ENCODE results near the gene ZNF850. TPM values are rescaled to one million over a fixed set of nuclear protein-coding genes. Genes with fewer than 3 reads are reported as not detected.
A peak's percentile ranks its signal among the peaks of the same experiment; 100 is the strongest.

The ZNF850 gene
- total and polyA plus RNA-seq, 2 of the 8 experiments (the other 6 are each of a cell fraction or from before 2014, with no cell fraction given), result 6.7 to 21.2 TPM

DNA sequence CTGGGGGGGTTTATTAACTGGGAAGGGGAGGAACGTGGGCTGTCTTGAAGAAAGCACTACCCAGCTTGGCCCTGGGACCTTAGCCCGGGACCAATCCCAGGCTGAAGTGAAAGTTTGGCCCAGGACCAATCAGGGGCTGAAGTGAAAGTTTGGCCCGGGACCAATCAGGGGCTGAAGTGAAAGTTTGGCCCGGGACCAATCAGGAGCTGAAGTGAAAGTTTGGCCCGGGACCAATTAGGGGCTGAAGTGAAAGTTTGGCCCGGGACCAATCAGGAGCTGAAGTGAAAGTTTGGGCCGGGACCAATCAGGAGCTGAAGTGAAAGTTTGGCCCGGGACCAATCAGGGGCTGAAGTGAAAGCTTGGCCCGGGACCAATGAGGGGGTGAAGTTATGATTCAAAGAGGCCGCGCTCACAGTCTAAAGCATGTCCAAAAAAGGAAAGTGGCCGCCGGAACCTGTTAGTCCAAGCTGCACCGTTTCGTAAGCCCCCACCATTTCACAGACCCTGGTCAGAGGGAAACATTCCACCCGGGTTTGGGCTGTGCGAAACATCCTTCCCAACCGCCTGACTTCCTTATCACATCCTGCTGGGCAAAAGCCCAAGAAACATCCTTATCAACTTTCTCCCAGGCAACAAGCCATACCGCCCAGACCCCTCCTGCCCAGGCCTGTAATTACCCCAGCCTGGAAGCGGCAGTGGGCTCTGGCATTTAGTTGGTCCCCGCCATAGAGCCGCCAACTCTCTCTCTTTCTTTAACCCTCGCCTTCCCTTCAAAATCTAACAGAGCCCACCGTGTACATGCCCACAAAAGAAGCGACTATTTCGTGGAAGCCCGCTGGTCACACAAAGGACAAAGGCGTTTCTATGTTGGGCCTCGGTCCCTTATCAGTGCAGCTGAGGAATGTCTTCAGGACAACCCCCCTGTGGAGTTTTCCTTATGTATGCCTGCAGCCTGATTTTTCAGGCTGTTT, 1.1 kb downstream of the ZNF850 start:
- Histone ChIP-seq H3K4me2 (ENCODE audit: insufficient read depth in 1 of 2, low read depth in 2 of 2, low read length in 2 of 2) (peak overlapping the region; percentile 62 to 100), H3K36me3 (ENCODE audit: control insufficient read depth in 2 of 4, insufficient read depth in 4 of 4, low read length in 3 of 4) (peaks cover 0 to 24% (median 5%) of the 10 kb centered on the region in 4 experiments; a peak in 3 of 8 replicates), H3K9me3 (ENCODE audit: insufficient read depth in 2 of 2, low read depth in 1 of 2, low read length in 1 of 2) (peaks cover 11 to 16% of the 10 kb centered on the region in 2 experiments), H3K4me1 (replicated peaks in 1 of 4; ENCODE audit: control insufficient read depth in 3 of 4, insufficient read depth in 4 of 4, low read length in 3 of 4) (no peaks in the 10 kb centered on the region; a peak in 1 of 7 replicates), H3K27ac (ENCODE audit: low read depth, low read length) (peak overlapping the region; percentile 96), H3K79me1 (ENCODE audit: low read depth, low read length) (peaks cover 6% of the 10 kb centered on the region; the same call in 1 of the 2 replicates), H4K91ac (replicated peaks; ENCODE audit: insufficient read length, low read length) (no peak overlapping the region), H3K23ac (ENCODE audit: insufficient read length) (no peak overlapping the region), H2BK20ac (ENCODE audit: low read length) (no peak overlapping the region), H3K14ac (ENCODE audit: insufficient read length) (no peak overlapping the region), H4K5ac (ENCODE audit: insufficient read length, low read depth, low read length) (peak overlapping the region; percentile 2), H2AK5ac (ENCODE audit: low read depth, low read length) (peak overlapping the region; percentile 96), H4K20me1 (replicated peaks in 1 of 2; ENCODE audit: control insufficient read depth in 1 of 2, insufficient read depth in 2 of 2, low read length in 2 of 2) (peaks cover 0 to 3% of the 10 kb centered on the region in 2 experiments), H2AFZ (ENCODE audit: low read length) (peak overlapping the region; percentile 81; the same call in 1 of the 2 replicates), H4K8ac (ENCODE audit: extremely low read depth, insufficient read depth, low read length) (peak overlapping the region; percentile 96; the same call in 1 of the 2 replicates), H3K18ac (ENCODE audit: extremely low read depth, low read length) (peak overlapping the region; percentile 44; the same call in 1 of the 2 replicates), H2BK5ac (ENCODE audit: low read depth, low read length) (peak overlapping the region; percentile 96), H2BK12ac (ENCODE audit: low read depth, low read length) (peak overlapping the region; percentile 84; the same call in 1 of the 2 replicates), H3K4ac (replicated peaks; ENCODE audit: insufficient read length, low read depth, low read length) (no peak overlapping the region), H3K27me3 (replicated peaks in 1 of 4; ENCODE audit: control insufficient read depth in 3 of 4, extremely low read depth in 1 of 4, insufficient read depth in 3 of 4, low read length in 3 of 4) (no peaks in the 10 kb centered on the region), H2BK15ac (ENCODE audit: low read length) (no peak overlapping the region), H3K56ac (replicated peaks; ENCODE audit: insufficient read length, low read depth, low read length) (no peak overlapping the region), H3K79me2 (ENCODE audit: control insufficient read depth in 1 of 2, insufficient read depth in 2 of 2, low read length in 2 of 2) (peaks cover 24 to 53% of the 10 kb centered on the region in 2 experiments), H3K9ac (replicated peaks in 1 of 4; ENCODE audit: extremely low read depth in 1 of 4, low read depth in 3 of 4, low read length in 3 of 4) (peak overlapping the region in 3 of 4 experiments; percentile 91 to 100 (median 99); a peak in 6 of 7 replicates), H3K23me2 (ENCODE audit: low read depth, low read length) (peaks cover 6% of the 10 kb centered on the region), H2BK120ac (replicated peaks; ENCODE audit: low read depth, low read length) (no peak overlapping the region), H3K4me3 (ENCODE audit: extremely low read depth in 1 of 4, insufficient read depth in 2 of 4, low read depth in 3 of 4, low read length in 4 of 4) (peak overlapping the region; percentile 83 to 100 (median 96))
- WGBS, 2 experiments (ENCODE audit: extremely low coverage in 1 of 2, insufficient coverage in 1 of 2, insufficient read length in 1 of 2, insufficient replicate concordance in 2 of 2, low coverage in 1 of 2, low lambda C conversion rate in 2 of 2, missing lambda C conversion rate in 1 of 2), result 20% methylated on average over 28 of the region's 29 CpGs; no CpG with 5 or more reads in 1 of the 2 experiments
- POLR2A ChIA-PET (ENCODE audit: partially characterized antibody), result interaction anchor here (0.6 to 4.7 kb wide), 25 partner anchors 9 to 282 kb away, joined by 3 to 38 read pairs (median 4); partner anchors contain the start of genes ZNF260, ZNF345, ZNF461 and ZNF529
- peak; percentile 54 to 85 for DNase-seq (ENCODE audit: low read depth in 1 of 2, low spot score in 2 of 2)
- peak; percentile 80 for FAIRE-seq
- CTCF ChIA-PET (ENCODE audit: partially characterized antibody), result interaction anchor here (1.3 kb wide), 1 partner anchor 20 kb away, joined by 4 read pairs; no protein-coding TSS in a partner anchor
- TF ChIP-seq SP4 (IDR thresholded peaks at IDR 0.05; ENCODE audit: low read length), result no peak
- TF ChIP-seq EZH2 (IDR thresholded peaks at IDR 0.05; ENCODE audit: low read depth, low read length, severe bottlenecking), result no peak
- TF ChIP-seq, protein P1, sequence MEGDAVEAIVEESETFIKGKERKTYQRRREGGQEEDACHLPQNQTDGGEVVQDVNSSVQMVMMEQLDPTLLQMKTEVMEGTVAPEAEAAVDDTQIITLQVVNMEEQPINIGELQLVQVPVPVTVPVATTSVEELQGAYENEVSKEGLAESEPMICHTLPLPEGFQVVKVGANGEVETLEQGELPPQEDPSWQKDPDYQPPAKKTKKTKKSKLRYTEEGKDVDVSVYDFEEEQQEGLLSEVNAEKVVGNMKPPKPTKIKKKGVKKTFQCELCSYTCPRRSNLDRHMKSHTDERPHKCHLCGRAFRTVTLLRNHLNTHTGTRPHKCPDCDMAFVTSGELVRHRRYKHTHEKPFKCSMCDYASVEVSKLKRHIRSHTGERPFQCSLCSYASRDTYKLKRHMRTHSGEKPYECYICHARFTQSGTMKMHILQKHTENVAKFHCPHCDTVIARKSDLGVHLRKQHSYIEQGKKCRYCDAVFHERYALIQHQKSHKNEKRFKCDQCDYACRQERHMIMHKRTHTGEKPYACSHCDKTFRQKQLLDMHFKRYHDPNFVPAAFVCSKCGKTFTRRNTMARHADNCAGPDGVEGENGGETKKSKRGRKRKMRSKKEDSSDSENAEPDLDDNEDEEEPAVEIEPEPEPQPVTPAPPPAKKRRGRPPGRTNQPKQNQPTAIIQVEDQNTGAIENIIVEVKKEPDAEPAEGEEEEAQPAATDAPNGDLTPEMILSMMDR (IDR thresholded peaks at IDR 0.05; ENCODE audit: control extremely low read depth in 1 of 3, insufficient read depth in 1 of 3, low read depth in 1 of 3, low read length in 3 of 3), result no peak
- TF ChIP-seq TEAD4 (IDR thresholded peaks at IDR 0.05; ENCODE audit: low read depth, low read length), result 0 out of 2 replicates have a peak, but pooled peaks have one; percentile 3
- peak; percentile 87 for TF ChIP-seq POLR2AphosphoS5 (IDR thresholded peaks at IDR 0.05; ENCODE audit: low read depth, low read length)
- TF ChIP-seq CTBP2 (IDR thresholded peaks at IDR 0.05; ENCODE audit: borderline replicate concordance, insufficient read depth, insufficient read length, low read length), result no peak
- no peak for TF ChIP-seq SIX5 (IDR thresholded peaks at IDR 0.05; ENCODE audit: low read depth, low read length)

Measured in H1 (cell line).